Activated CD8-positive, alpha-beta memory T cell treated with anti-CD3 and anti-CD28 coated beads, Interleukin-2, amount 50 U/mL, for 4 hours (primary cell): ENCODE results near the gene TC2N.
A peak's percentile ranks its signal among the peaks of the same experiment; 100 is the strongest.
"Not testable (repeated sequence)": the region's sequence is repeated elsewhere in the genome, so short reads cannot be mapped to it uniquely, and the experiment has no call there.

Experiments
- DNase-seq: peaks from one replicate; pipeline ENCODE4 v3.0.0-alpha.2; 2020

Gene TC2N

GRCh38 chr14:91867316-91867988 is at the start of gene TC2N:
TC2N (minus strand) TSS chr14:91867536; CDS start chr14:91813769, 53,767 bp downstream.
- DNase-seq = peak; percentile 40

- no peak for DNase-seq
Observed at GRCh38 chr14:91912035-91912434, 44.7 kb upstream of the TC2N start.

- peak; percentile 36 for DNase-seq
Observed at GRCh38 chr14:91911474-91912032, 44.2 kb upstream of the TC2N start.

GRCh38 chr14:91910196-91910595 is 42.9 kb upstream of the TC2N start:
- no peak for DNase-seq

GRCh38 chr14:91906374-91906773 is 39.0 kb upstream of the TC2N start:
- no peak for DNase-seq

GRCh38 chr14:91904956-91905645 is 37.8 kb upstream of the TC2N start:
- DNase-seq = no peak

GRCh38 chr14:91904483-91904882 is 37.1 kb upstream of the TC2N start:
- no peak for DNase-seq

- DNase-seq = no peak
Observed at GRCh38 chr14:91903070-91903469, 35.7 kb upstream of the TC2N start.

GRCh38 chr14:91902336-91902735 is 35.0 kb upstream of the TC2N start:
- DNase-seq = no peak

- no peak for DNase-seq
Observed at GRCh38 chr14:91901449-91902226, 34.3 kb upstream of the TC2N start.

- DNase-seq = no peak
Observed at GRCh38 chr14:91899806-91900205, 32.5 kb upstream of the TC2N start.

- no peak for DNase-seq
Observed at GRCh38 chr14:91899213-91899612, 31.9 kb upstream of the TC2N start.

- no peak for DNase-seq
Observed at GRCh38 chr14:91898372-91898771, 31.0 kb upstream of the TC2N start.

GRCh38 chr14:91897716-91898115 is 30.4 kb upstream of the TC2N start:
- DNase-seq = not testable (repeated sequence)

GRCh38 chr14:91897106-91897701 is 29.9 kb upstream of the TC2N start:
- no peak for DNase-seq

- no peak for DNase-seq
Observed at GRCh38 chr14:91896419-91896818, 29.1 kb upstream of the TC2N start.

GRCh38 chr14:91893669-91894068 is 26.3 kb upstream of the TC2N start:
- DNase-seq = no peak

- DNase-seq = no peak
Observed at GRCh38 chr14:91893007-91893406, 25.7 kb upstream of the TC2N start.

GRCh38 chr14:91891721-91892220 is 24.4 kb upstream of the TC2N start:
- no peak for DNase-seq

GRCh38 chr14:91891101-91891500 is 23.8 kb upstream of the TC2N start:
- DNase-seq = no peak

- no peak for DNase-seq
Observed at GRCh38 chr14:91890291-91890749, 23.0 kb upstream of the TC2N start.

GRCh38 chr14:91889477-91890211 is 22.3 kb upstream of the TC2N start:
- DNase-seq = no peak
